Lower leg skin (tissue), 4 donors: Measurements from ENCODE around the gene ZCCHC4. TPM values are rescaled to one million over a fixed set of nuclear protein-coding genes. Genes with fewer than 3 reads are reported as not detected.
"Not testable (repeated sequence)": the region's sequence is repeated elsewhere in the genome, so short reads cannot be mapped to it uniquely, and the experiment has no call there.

Experiments
- DNase-seq, 2 donors: peaks; one replicate each; pipeline ENCODE4 v3.0.0-alpha.2; 2019; ENCODE audit warnings: low spot score in 2 of 2
- H3K4me3 ChIP-seq: fragments of 200-600 bp; sonication (generic); 2 replicates; pipeline ENCODE4 v1.5.1; 2017; ENCODE audit warnings: mild to moderate bottlenecking, low read depth; ENCODE audit not compliant: poor library complexity, severe bottlenecking
- CTCF ChIP-seq, 3 donors: fragments of 450-650 bp; IDR thresholded peaks; one replicate each; pipeline ENCODE4 v1.5.1; 2016; ENCODE audit warnings: antibody characterized with exemption in 3 of 3, mild to moderate bottlenecking in 3 of 3, moderate library complexity in 2 of 3
- POLR2A ChIP-seq, 2 donors: fragments of 450-650 bp; IDR thresholded peaks; one replicate each; pipeline ENCODE4 v1.6.1; 2016 to 2017; ENCODE audit warnings: antibody characterized with exemption in 2 of 2, mild to moderate bottlenecking in 1 of 2, moderate library complexity in 1 of 2
- WGBS, 2 donors: methylation state at CpG; one replicate each; pipeline ENCODE4 v1.1.5; 2018; 5-methylcytosine and 5-hydroxymethylcytosine counted together
- intact Hi-C: fragments of 100-400 bp; cut with DNase I; formaldehyde crosslinking; loops from one replicate; pipeline ENCODE4 v1.15.0; 2023; ENCODE audit warnings: low total_unique reads
- total RNA-seq, 4 donors: library from RNA; depleted of rRNA; stranded (reverse); fragments of >200 nt; gene quantifications; one replicate each; pipeline ENCODE4 v1.1.0, GENCODE V29; 2016

ZCCHC4 gene
- total RNA-seq, 4 donors from 2014 or later, result 5.7 to 13.7 (median 10.6) TPM

- WGBS, 2 donors, result 68 to 70% methylated on average over 2 of the region's 2 CpGs
- intact Hi-C loops, result no loop called here
- TF ChIP-seq POLR2A (IDR thresholded peaks at IDR 0.05), result no peak
- TF ChIP-seq CTCF (IDR thresholded peaks at IDR 0.05), result no peak
- H3K4me3 ChIP-seq, result no peak overlapping the region
- no peak for DNase-seq
Measured at GRCh38 chr4:25370242-25370641, 57.7 kb downstream of the ZCCHC4 start.

- intact Hi-C loops, H3K4me3 ChIP-seq, DNase-seq: not testable (repeated sequence)
- 79 to 82% methylated on average over 9 of the region's 9 CpGs for WGBS, 2 donors
Measured at GRCh38 chr4:25372549-25372948, 60.0 kb downstream of the ZCCHC4 start.

GRCh38 chr4:25376754-25377571 is 64.4 kb downstream of the ZCCHC4 start, which contains the start of gene ANAPC4:
Gene ANAPC4, plus strand, starts transcription at chr4:25377263. Its CDS starts 165 bp downstream, at chr4:25377428.
- 1% methylated on average over 34 to 55 of the region's 74 CpGs for WGBS, 2 donors
- peak within 1 kb of the TSS; percentile 93 for H3K4me3 ChIP-seq
- DNase-seq, result peak; percentile 92 to 98
- TF ChIP-seq CTCF (IDR thresholded peaks at IDR 0.05) (no peak), POLR2A (IDR thresholded peaks at IDR 0.05) (no peak)
- intact Hi-C loops, result no loop called here

GRCh38 chr4:25377572-25378436 is 65.2 kb downstream of the ZCCHC4 start:
- H3K4me3 ChIP-seq, result peak overlapping the region; percentile 93
- TF ChIP-seq CTCF (IDR thresholded peaks at IDR 0.05), result no peak
- TF ChIP-seq POLR2A (IDR thresholded peaks at IDR 0.05), result no peak
- 14 to 16% methylated on average over 18 of the region's 18 CpGs for WGBS, 2 donors
- intact Hi-C loops, result no loop called here
- no peak for DNase-seq

- DNase-seq, result no peak
- no peak for TF ChIP-seq CTCF (IDR thresholded peaks at IDR 0.05)
- no peak for TF ChIP-seq POLR2A (IDR thresholded peaks at IDR 0.05)
- 81 to 88% methylated on average over 6 of the region's 6 CpGs for WGBS, 2 donors
- H3K4me3 ChIP-seq, result no peak overlapping the region
- intact Hi-C loops, result no loop called here
Measured at GRCh38 chr4:25378437-25378743, 65.8 kb downstream of the ZCCHC4 start.

- no peak overlapping the region for H3K4me3 ChIP-seq
- DNase-seq, result no peak
- intact Hi-C loops, result no loop called here
- 88 to 92% methylated on average over 2 of the region's 2 CpGs for WGBS, 2 donors
- TF ChIP-seq CTCF (IDR thresholded peaks at IDR 0.05), result no peak
- TF ChIP-seq POLR2A (IDR thresholded peaks at IDR 0.05), result no peak
Measured at GRCh38 chr4:25379591-25379990, 67.0 kb downstream of the ZCCHC4 start.
